Stimulated activated CD8-positive, alpha-beta memory T cell treated with anti-CD3 and anti-CD28 coated beads, Interleukin-15, amount 100 ng/mL, for 48 hours (primary cell): ENCODE data around the gene RNF13.
"Not testable (repeated sequence)": the region's sequence is repeated elsewhere in the genome, so short reads cannot be mapped to it uniquely, and the experiment has no call there.

Experiments used
- DNase-seq, 2 donors: peaks; one replicate each; pipeline ENCODE4 v3.0.0-alpha.2; 2020; ENCODE audit warnings: low read depth in 2 of 2

RNF13 gene

DNA sequence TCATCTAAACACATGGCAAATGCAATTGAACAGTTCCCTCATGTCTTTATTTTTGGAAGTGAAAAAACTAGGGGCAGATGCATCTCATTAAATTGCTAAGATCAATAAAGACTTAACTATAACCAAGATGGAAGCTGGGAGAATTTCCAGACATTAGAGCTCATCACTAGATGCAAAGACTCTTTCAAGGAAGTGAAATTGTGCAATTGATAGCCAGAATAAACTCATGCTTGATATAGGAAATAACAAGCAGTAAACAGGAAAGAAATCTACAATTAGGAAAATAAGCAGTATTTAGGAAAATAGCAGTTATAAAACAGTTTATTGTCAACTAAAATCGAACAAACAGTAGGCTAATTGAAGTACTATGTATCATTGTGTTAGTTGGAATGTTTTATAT, 11.8 kb upstream of the RNF13 start:
- no peak for DNase-seq

DNA sequence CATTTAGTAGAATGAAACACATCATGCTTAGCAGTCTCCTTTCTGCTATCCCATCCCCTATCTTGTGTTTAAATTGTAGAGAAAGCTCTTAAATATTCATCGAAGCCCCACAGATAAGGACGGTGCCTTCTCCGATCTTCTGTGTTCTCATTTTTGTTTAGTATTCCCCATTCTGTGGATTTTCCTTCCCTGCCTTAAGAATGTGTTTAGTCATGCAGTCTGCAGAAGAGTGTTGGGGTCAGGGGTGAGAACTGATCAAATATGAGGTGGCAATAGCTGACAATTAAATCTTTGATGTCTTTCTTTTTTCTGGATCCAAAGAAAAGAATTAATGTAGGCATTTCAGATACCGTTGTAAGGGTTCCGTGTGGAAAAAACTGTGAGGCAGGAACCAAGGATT, 11.4 kb upstream of the RNF13 start:
- no peak for DNase-seq

DNA sequence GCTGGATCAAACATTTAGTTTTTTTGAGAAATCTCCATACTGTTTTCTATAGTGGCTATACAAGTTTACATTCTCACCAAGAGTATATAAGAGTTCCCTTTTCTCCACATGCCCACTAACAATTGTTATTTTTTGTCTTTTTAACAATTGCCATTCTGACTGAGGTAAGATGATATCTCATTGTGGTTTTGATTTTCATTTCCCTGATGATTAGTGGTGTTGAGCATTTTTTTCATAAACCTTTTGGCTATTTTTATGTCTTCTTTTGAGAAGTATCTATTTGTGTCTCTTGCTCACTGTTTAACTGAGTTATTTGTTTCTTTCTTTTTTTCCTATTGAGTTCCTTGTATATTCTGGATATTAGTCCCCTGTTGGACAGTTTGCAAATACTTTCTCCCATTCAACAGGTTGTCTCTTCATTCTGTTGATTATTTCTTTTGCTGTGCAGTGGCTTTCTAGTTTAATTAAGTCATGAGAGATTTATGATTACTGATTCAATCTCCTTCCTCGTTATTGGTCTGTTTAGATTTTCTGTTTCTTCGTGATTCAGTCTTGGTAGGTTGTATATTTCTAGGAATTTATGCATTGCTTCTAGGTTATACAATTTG, 6.7 kb upstream of the RNF13 start:
- no peak for DNase-seq

DNA sequence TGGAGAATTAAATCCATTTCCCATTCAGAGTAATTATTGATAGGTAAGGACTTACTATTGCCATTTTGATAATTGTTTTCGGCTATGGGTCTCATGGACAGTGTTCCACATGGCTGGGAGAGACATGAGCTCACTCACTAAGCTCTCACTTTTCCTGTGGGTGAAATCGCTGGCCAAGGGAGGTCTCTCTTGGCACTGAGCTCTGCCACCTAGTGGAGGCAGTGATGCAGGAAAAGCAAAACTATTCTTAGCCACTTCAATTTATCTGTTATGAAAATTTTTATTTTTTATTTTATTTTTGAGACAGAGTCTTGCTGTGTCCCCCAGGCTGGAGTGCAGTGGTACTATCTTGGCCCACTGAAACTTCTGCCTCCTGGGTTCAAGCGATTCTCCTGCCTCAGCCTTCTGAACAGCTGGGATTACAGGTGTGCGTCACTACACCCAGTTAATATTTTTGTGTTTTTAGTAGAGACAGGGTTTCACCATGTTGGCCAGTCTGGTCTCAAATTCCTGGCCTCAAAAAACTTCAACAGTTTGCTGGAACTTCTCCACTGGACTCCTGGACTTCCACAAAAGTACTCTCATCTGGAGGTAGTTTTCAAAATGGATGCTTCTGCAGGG, 4.7 kb upstream of the RNF13 start:
- DNase-seq = peak; percentile 22 to 24

DNA sequence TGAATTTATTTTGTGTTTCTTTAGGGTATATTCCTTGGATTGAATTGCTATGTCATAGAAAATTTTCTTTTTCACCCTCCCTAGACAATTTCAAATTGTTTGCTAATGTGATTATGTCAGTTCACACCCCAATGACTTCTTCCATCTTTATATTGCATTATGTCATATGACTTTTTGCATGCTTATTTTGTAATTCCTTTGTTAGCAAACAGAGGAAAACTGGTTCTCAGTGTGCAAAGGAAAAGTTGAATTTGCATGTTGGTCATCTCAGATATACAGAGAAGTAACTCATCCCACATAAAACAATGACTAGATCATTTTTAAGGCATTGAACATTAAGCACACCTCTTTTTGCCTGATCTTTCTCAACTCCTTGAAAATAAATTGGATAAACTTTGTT, 3.3 kb upstream of the RNF13 start:
- no peak for DNase-seq

DNA sequence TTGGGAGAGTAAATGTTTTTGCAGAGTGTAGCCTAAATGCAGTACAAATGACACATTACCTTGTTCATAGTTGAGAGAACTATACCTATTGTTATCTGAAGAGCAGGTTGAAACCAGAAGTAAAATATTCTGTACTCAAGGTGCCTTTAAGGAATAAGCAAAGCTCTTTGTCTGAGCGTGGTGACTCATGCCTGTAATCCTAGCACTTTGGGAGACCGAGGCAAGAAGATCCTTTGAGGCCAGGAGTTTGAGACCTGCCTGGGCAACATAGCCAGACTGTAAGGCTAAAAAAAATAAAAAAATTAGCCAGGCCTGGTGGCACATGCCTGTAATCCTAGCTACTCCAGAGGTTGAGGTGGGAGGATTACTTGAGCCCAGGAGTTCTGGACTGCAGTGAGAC, 2.2 kb upstream of the RNF13 start:
- no peak for DNase-seq

DNA sequence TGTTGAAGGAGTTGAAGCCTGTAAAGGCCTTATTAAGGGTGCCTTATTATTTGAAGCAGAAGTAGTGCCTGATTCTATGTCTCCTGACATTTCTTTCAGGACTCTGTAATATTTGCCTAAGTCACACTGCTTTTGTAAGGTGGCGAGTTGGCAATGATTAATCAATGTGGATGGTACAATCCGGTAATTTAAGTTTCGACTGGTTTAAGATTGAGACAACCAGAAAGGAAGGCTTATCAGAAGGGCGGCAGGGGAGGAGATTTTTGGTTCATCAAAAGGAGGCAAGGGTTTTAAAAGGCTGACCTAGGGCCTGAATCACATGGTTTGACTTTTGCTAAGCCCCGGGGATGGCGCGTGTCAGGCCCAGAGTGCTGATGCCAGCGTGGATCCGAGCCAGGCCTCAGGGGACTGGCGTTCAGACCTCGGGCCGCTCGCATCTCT, 830 bp upstream of the RNF13 start:
- DNase-seq = no peak

DNA sequence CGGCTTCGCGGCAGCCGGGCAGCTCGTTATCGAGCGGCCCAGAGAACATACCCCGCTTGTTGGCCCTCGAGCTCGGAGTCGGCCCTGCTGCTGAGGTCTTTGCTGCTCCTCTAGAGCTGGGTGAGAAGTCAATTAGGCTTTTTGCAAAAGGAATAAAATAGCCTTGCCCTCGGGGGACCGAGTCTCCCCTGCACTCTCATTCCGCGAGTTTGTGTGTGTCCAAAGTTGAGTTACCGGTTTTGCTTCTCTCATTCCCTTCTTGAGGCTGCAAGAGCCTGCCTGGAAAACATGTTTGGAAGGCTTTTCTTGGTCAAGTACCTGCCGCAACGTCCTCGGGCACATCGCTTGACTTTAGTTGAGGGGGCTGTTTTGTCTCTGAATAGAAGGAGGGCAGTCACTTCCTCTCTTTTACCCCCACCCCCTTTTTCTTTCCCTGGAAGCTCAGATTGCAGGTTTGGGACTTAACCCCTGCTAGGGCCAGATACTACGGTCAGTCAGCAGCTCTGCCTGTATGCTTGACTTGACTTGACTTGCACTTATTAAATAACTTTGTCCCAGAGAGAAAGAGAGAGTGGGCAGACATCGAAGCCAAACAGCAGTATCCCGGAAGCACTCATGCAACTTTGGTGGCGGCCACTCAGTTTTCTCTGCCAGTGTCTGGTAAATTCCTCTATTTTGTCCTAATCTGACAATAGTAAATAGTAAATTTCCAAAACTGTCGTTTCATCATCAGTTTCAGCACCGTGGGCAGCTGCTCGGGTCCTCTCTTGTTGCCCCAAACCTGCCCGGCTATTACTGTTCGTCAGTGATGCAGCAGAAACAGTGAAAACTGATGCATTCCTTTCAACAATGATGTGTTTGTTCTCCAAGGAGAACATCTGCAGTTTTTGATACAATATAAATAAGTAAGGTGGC, 609 bp downstream of the RNF13 start:
- DNase-seq = no peak

DNA sequence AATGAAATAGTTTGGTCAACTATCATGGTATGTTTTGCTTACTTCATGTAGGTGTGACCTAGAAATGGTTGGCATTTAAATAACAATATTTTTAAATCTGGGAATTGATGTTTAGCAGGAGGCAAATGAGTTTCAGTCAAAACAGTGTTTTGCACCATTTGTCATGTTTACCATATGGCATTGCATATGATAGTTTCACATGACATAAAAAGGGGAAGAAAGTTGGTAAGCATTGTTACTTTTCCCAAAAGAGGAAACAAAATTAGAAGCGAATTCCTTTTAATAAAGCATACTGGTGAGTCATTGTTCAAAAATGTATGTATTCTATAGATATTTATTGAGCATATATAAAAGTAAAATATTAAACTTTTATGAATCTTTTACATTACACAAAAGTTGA, 2.3 kb downstream of the RNF13 start:
- DNase-seq = no peak

DNA sequence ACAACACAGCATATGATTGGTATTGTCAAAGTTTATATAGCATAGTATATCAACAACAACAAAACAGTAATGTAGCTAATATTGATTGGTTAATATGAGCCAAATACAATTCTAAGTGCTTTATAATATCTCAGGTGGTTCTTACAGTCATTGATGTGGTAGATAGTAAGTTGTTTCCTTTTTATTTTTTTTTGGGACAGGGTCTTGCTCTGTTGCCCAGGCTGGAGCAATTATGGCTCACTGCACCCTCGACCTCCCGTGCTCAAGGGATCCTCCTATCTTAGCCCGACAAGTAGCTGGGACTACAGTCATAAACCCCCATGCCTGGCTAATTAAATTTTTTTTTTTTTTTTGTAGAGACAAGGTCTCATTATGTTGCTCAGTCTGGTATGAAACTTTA, 2.7 kb downstream of the RNF13 start:
- no peak for DNase-seq

DNA sequence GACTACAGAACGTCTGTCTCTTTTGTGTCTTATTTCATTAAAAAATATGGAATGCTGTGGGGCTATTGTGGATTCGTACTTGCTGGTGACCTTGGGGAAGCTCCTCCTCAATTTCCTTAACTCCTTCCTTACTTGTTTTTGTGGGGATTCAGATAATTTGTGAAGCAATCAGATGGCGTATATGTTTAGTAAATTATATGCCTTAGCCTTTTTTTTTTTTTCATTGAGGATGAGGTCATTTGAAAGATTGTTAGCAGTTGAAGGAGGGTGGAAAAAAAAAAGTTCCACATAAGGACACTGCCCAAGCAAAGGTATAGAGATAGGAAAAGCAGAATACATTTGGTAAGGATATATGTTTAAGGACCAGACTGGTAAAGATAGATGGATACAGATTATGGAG, 3.3 kb downstream of the RNF13 start:
- no peak for DNase-seq

DNA sequence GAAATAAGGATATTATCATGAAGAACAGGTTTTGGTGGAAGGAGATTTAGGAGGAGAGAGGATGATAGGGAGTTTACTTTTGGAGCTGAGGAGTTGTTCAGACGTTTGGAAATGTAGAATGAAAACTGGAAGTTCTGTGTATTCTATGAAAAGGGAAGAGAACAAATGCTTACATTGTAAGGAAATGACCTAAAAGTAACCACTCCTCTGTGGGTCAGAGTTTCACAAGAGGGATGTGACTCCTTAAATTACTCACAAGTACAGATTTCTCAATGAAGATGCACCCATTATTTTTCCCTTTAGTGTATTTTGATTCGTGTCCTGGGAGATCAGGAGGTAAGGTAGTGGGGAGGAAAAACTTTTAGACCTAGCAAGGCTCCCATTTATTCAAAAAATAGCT, 4.0 kb downstream of the RNF13 start:
- no peak for DNase-seq

DNA sequence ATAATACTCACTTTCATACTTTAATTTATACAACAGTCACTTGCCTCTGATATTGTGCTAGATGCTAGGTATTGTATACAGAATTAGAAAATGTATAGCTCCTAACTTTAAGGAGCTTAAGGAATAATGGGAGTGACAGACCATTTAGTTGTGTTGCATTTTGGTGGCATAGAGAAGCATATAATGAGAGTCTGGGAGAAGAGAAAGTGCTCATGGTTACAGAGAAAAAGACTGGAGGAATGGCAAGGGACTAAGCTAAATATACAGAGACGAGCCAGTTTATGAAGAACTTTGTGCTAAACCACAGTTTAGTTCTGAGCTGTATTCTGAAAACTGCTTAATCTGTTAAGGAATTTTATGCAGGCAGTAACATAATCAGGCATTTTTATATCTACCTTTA, 6.4 kb downstream of the RNF13 start:
- DNase-seq = no peak

DNA sequence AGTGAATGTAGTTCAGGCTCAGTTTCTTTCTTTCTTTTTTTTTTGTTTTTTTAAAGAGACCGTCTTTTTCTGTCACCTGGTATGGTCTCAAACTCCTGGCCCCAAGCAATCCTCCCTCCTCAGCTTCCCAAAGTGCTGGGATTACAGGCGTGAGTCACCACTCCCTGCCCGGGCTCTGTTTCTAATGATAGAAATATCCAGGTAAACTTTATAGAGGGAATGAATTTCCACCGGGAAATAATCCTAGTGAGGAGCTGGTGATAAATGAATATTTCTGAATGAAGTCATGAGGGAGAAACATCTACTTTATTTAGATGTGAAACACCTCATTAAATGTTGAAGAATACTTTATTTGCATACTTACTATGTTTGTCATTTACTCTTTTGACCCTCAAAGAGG, 7.2 kb downstream of the RNF13 start:
- DNase-seq = no peak

DNA sequence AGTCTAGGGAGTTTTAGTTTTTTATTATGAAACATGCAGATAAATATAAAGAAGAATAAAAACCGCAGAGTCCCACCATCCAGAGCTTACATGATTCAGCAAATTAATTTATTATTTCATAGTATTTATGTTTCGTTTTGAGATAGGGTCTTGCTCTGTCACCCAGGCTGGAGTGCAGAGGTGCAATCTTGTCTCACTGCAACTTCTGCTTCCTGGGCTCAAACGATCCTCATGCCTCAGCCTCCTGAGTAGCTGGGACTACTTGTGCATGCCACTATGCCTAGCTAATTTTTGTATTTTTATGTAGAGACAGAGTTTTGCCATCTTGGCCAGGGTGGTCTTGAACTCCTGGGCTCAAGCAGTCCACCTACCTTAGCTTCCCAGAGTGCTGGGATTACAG, 13.6 kb downstream of the RNF13 start:
- no peak for DNase-seq

DNA sequence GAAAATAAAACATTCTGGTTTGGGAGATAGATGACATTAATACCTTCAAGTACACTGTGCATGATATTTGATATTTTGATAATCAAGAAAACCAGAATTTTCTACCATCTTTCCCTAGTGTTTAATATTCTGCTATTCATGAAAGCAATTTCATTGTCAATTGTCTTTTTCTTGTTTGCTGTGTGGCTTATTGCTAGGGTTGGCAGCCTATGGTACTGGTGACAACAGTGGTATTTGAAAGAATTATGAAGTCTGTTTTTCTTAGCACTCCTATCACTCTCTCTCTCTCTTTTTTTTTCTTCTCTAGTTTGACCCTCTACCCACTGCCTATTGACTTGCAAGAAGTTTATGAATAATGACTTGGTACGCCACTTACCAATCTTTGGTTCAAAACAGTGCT, 15.4 kb downstream of the RNF13 start:
- no peak for DNase-seq

DNA sequence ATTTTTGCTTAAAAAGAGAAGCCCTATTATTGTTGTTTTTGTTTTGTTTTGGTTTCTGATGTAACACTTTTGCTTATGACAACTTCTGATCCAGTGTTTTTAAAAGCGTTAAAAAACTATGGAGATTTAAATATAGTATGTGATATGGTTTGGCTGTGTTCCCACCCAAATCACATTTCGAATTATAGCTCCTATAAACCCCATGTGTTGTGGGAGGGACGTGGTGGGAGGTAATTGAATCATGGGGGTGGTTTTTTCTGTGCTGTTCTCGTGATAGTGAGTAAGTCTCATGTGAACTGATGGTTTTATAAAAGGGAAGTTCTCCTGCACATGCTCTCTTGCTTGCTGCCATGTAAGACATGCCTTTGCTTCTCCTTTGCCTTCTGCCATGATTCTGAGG, 16.6 kb downstream of the RNF13 start:
- DNase-seq = not testable (repeated sequence)

DNA sequence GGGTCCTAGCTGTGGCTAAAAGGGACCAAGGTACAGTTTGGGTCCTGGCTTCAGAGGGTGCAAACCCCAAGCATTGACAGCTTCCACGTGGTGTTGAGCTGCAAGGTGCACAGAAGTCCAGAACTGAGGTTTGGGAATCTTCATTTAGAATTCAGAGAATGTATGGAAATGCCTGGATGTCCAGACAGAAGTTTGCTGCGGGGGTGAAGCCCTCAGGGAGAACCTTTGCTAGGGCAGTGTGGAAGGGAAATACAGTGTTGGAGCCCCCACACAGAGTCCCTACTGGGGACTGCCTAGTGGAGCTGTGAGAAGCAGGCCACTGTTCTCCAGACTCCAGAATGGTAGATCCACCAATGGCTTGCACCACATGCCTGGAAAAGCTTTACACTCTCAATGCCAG, 17.9 kb downstream of the RNF13 start:
- no peak for DNase-seq

DNA sequence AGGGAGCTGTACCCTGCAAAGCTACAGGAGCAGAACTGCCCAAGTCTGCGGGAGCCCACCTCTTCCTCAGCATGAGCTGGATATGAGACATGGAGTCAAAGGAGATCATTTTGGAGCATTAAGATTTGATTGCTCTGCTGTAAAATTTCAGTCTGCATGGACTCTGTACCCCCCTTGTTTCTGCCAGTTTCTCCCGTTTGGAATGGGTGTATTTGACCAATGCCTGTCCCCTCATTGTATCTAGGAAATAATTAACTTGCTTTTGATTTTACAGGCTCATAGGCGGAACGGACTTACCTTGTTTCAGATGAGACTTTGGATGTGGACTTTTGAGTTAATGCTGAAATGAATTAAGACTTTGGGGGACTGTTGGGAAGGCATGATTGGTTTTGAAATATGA, 18.3 kb downstream of the RNF13 start:
- no peak for DNase-seq

DNA sequence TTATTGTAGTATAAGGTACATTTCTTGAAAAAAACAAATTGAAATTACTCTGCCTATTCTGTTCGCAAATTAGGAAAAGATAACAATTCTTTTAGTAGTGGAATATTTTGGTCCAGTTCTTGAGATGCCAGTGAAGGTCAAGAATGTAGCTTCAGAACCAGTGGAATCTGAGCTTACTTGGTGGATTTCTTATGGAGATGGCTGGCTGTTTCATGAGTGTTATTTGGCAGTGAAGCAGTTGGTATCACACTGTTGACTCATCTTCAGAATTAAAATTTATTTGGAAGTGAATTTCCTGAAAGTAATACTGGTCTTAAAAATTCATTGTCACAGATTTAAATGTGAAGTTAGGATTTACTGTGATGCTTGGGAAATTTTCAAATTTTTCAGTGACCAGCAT, 19.1 kb downstream of the RNF13 start:
- no peak for DNase-seq

DNA sequence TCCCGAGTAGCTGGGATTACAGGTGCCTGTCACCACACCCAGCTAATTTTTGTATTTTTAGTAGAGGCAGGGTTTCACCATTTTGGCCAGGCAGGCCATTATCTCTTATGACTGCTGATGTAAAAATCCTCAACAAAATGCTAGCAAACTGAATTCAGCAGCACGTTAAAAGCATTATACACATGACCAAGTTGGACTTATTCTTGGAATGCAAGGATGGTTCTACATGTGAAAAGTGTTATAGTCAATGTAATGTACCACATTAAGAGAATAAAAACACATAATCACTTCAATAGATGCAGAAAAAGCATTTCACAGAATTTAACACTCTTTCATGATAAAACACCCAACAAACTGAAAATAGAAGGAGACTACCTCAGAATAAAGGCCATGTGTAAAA, 20.2 kb downstream of the RNF13 start:
- no peak for DNase-seq

DNA sequence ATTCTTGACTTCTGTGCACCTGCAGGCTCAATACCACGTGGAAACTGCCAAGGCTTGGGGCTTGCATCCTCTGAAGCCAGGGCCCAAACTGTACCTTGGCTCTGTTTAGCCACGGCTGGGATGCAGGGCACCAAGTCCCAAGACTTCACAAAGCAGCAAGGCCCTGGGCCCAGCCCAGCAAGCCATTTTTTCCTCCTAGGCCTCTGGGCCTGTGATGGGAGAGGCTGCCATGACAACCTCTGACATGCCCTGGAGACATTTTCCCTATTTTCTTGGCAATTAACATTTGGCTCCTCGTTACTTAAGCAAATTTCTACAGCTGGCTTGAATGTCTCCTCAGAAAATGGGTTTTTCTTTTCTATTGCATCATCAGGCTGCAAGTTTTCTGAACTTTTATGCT, 25.5 kb downstream of the RNF13 start:
- not testable (repeated sequence) for DNase-seq

DNA sequence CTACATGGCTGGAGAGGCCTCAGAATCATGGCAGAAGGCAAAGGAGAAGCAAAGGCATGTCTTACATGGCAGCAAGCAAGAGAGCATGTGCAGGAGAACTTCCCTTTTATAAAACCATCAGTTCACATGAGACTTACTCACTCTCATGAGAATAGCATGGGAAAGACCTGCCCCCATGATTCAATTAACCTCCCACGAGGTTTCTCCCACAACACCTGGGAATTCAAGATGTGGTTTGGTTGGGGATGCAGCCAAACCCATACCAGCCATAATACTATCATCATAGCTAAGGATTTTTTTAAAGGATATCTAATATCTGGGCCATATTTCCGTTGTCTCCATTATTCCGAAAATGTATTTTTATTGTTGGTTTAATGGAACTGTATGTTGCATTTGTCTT, 26.5 kb downstream of the RNF13 start:
- not testable (repeated sequence) for DNase-seq
